GM19351 (cell line): ENCODE results near the gene PIK3R4.

ENCODE experiments used
- ATAC-seq: cut with Tn5 transposase; IDR thresholded peaks from one replicate; pipeline ENCODE4 v1.9.1; 2021; ENCODE audit warnings: mild to moderate bottlenecking, moderate library complexity; ENCODE audit not compliant: unreplicated experiment

The PIK3R4 gene

DNA sequence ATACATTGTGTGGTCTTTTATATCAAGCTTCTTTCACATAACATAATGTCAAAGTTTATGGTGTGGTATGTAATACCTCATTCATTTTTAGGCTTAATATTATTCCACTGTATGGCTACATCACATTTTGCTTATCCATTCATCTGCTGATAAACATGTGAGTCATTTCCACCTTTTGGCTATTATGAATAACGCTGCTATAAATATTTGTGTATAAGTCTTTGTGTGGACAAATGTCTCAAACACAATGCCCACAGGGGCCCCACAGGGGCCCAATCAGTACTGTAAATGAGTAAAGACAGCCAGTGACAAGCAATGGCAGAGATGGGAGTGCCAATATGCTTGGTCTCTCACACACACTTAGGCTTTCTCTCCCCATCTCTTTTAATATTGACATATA is 54.2 kb downstream of the PIK3R4 start:
- ATAC-seq = no peak

DNA sequence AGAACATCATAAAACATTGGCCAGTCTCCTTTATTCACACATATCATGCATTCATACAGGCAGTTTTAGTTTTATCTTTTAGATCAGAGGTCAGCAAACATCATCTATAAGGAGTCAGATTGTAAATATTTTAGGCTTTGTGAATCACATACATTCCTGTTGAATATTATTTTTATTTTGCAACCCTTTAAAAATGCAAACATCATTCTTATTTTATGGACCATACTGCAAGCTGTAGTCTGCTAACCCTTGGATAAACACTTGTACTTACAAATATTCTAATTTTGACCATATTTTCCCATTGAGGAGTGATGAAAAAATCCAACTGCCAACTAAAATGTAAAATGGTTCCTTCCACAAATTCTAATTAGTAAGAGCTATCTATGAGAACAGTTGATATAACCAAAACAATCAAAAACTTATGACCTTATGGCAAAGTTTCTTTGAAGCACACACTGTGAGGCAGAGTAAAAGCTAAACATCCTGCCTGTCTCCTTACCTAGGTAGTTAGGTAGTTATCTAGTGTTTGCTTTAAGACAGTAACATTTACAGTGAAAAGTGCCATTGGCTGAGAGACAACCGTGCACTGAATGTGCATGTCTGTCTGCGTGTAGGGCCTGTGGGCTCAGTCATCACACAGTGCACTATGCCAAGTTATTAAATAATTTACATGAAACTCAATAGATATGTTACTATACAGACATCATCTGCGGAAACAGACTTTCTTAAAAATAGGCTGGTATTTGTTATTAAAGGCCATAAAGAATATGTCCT is 57.7 kb downstream of the PIK3R4 start:
- ATAC-seq = no peak

DNA sequence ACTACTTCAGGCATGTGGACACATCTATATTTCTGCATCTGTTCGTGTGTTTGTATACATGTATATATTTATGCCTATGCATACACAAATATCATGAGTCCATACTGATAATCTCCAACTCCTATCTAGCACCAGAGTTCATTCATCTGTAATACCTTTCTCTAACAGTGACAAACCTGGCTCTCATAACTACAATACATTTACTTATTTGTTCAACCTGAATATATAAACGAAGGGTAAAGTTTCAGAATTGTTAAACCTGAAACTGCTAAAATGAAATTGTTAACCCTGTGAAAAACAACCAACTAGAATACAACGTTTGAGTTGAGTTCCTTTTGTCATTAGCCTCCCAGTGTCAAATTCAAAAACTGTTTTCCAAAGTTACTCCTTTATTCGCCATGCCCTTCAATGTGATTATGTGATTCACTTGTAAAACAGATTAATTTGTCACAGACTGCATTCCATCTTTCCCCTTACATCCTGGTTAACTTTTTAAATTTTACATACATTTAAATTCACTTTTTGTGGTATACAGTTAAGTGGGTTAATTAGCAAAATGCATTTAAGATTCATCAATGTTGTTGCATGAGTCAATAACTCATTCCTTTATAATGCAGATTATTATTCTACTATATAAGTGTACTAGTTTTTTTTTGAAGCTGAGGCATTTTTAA is 58.5 kb downstream of the PIK3R4 start:
- peak; percentile 75 for ATAC-seq

- no peak for ATAC-seq
Observed at GRCh38 chr3:130687327-130687726, 59.3 kb downstream of the PIK3R4 start.

DNA sequence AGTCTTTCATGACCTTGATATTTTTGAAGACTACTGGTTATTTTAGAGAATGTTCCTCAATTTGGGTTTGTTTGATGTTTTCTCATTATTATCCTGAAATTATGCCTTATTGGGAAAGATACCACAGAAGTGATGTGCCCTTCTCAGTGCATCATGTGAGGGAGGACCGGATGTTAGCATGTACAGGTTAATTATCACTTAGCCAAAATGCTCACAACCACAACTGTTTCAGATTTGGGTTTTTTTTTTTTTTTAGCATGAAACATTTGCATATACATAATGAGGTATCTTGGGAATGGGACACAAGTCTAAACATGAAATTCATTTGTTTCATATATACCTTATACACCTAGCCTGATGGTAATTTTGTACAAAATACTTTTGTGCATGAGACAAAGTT is 59.8 kb downstream of the PIK3R4 start:
- no peak for ATAC-seq

GRCh38 chr3:130682131-130682530 is 64.5 kb downstream of the PIK3R4 start:
- no peak for ATAC-seq

DNA sequence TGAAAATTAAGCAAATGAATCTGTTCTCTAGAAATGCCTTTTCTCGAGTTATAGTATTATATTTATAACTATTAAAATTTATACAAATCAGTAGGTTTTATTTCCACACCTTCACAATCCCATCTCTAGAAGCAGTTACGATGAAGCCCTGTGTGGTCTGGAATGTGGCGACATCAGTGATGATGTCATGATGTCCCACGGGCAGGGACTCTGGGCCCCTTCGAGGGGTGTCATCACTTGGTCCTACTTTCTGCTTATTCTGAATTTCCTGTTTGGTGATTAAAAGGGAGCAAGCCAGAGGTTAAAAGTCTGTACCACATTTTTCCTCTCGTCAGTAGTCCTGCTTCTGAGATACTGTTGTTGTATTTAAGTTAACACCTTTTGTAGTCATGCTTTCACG is 67.4 kb downstream of the PIK3R4 start:
- no peak for ATAC-seq

GRCh38 chr3:130677343-130677742 is 69.3 kb downstream of the PIK3R4 start:
- ATAC-seq = no peak

DNA sequence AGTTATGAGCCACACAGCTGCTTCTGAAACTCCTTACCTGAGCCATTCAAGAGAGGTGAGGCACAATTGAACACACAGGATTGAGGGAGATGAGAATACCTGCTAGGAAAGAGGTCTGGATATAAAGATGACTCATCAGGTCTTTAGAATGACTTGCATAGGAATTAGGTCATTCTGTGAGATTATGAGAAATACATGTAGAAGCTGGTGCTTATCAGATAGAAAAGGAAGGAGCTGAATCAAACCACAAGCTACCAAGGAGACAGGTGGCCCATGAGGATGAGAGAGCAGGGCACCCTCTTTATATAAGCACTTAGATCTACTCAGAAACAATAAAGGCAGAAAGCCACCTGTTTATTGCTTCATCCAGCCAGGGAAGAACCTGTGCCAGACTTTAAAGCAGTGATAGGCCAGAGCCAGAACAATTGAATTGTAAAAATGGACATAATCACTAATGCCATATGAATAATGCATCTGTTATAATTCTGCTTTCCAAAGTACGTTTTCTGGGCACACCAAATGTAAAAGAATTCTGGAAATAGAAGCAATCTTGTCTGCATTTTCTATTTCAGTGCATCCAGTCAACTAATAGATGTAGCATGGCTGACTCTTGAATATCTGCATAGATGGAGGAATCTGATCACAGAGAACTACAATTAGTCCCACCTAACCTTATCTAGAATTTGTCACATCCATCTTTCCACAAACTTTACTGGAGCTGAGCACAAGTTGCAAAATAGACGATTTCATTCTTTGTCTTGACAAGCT is 74.9 kb downstream of the PIK3R4 start:
- ATAC-seq = no peak

DNA sequence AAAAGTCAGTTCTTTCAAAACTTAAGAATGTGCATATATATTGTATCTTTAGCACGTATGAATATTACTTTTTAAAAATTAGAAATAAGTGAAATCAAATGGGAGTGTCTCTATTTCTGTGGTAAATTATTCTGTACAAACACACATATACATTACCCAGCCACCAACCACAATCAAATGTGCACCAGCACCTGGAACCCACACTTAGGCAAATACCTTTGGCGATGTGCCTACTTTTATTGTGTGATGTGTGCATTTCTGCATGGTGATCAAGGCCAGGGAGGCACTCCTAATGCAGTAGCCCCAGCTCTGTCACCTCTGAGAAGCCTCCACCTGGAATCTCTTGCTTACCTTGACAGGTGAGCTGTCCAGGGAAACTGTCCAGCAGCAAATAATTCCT is 76.9 kb downstream of the PIK3R4 start:
- ATAC-seq = no peak

DNA sequence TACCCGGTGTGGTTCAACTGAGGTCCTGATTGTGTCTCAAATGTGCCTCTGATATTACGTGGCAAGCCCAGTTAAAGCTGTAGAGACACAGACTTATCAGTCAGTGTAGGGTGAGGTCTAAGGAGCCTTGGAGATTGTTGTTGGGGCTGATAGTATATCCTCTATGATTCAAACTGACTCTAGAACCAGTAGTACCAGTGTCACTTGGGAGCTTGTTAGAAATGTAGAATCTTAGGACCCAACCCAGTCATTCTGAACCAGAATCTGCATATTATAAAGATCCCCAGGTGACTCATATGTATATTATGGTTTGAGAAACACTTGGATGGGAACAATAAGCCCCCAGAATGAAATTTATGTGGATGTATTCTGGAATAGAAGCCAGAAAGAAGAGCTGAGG is 83.5 kb downstream of the PIK3R4 start:
- ATAC-seq = no peak

- ATAC-seq = no peak
Observed at GRCh38 chr3:130662501-130662996, 84.1 kb downstream of the PIK3R4 start.

- ATAC-seq = no peak
Observed at GRCh38 chr3:130661140-130661891, 85.3 kb downstream of the PIK3R4 start.

DNA sequence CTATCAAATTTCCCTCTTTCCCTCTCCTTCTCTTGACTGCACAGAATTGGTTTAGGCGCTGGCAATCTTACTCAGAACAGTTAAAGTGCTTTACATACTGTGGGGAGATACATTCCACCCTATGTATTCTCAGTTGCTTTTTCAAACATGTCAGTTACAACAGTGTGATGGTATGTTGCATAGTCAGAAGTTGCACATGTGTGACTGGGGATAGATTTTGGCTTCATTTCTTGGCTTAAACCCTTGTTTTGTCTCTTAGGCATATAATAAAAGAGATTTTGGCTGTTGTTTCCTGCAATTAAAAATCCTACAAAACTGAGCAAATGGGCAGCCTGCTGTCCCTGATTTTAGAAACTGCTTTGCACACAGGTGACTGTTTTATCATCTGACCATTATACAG is 86.7 kb downstream of the PIK3R4 start:
- ATAC-seq = no peak

- no peak for ATAC-seq
Observed at GRCh38 chr3:130658678-130659077, 88.0 kb downstream of the PIK3R4 start.

GRCh38 chr3:130656627-130657026 is 90.0 kb downstream of the PIK3R4 start:
- no peak for ATAC-seq

DNA sequence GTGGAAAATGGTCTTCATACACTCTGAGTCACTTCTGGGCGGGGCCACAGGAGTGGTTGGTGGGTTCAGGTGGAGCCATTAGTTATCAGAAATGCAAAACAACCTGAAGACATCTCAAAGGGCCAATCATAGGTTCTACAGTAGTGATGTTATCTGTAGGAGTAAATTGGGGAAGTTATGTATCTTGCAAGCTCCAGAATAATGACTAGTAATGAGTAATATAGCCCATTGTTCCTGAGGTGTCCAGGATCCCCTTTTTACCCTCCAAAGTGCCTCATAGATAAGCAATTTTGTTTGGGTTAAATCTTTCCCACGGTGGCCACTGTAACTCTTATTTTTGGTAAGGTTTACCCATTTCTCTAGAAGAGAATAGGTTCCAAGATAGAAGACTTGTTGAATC is 91.7 kb downstream of the PIK3R4 start:
- no peak for ATAC-seq

- no peak for ATAC-seq
Observed at GRCh38 chr3:130654091-130654490, 92.5 kb downstream of the PIK3R4 start.

- no peak for ATAC-seq
Observed at GRCh38 chr3:130649061-130649654, 97.5 kb downstream of the PIK3R4 start.

DNA sequence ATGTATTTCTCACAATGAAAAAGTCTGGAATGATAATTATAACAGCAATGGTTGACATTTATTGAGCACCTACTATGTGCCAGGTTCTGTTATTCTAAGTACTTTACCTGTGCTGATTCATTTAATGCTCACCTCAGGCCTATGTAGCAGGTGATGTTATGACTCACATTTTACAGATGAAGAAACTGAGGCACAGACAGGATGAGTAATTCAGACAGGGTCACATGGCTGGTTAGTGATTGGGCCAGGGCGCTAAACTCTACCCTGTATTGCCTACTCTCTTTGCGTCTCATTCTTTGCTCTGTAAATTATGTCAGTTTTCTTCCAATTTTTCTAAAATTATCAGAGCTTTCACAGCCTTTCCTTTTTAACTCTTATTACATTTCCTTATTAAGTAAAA is 98.3 kb downstream of the PIK3R4 start:
- no peak for ATAC-seq

GRCh38 chr3:130645261-130645660 is 101.4 kb downstream of the PIK3R4 start:
- no peak for ATAC-seq
